ENCODE measurements around the gene CLCN6. TPM values are rescaled to one million over a fixed set of nuclear protein-coding genes. Genes with fewer than 3 reads are reported as not detected.

The CLCN6 gene
- total and polyA plus RNA-seq, 2 experiments from 2014 or later = 14.1 to 23.6 TPM

GRCh38 chr1:11789126-11790067 lies 16.6 kb upstream of the CLCN6 start:
- H3K36me3 ChIP-seq (replicated peaks; ENCODE audit: insufficient read depth, low read depth) = no peaks in the 10 kb centered on the region
- no peak overlapping the region for H2AFZ ChIP-seq
- no peak for DNase-seq (ENCODE audit: low spot score)
- H3K27me3 ChIP-seq = no peaks in the 10 kb centered on the region
- H3K4me1 ChIP-seq (ENCODE audit: insufficient read depth) = peaks cover 53% of the 10 kb centered on the region
- TF ChIP-seq EZH2 (IDR thresholded peaks at IDR 0.05; ENCODE audit: borderline replicate concordance) (no peak), CTCF (IDR thresholded peaks at IDR 0.05; ENCODE audit: poor library complexity) (no peak), EZH2phosphoT487 (IDR thresholded peaks at IDR 0.05; ENCODE audit: low read depth, severe bottlenecking, unreplicated experiment) (no peak)
- H3K4me3 ChIP-seq = no peak overlapping the region
- H3K4me2 ChIP-seq = no peak overlapping the region
- H3K9me3 ChIP-seq (ENCODE audit: low read depth) = no peaks in the 10 kb centered on the region
- H3K79me2 ChIP-seq = no peaks in the 10 kb centered on the region
- H4K20me1 ChIP-seq (ENCODE audit: insufficient read depth, poor library complexity, severe bottlenecking) = no peaks in the 10 kb centered on the region
- no peaks in the 10 kb centered on the region for H3K9me2 ChIP-seq (replicated peaks; ENCODE audit: insufficient read depth)
- peak overlapping the region; percentile 92 for H3K27ac ChIP-seq
- 83% methylated on average over 13 of the region's 13 CpGs for WGBS (ENCODE audit: low lambda C conversion rate, missing lambda C conversion rate)

GRCh38 chr1:11790101-11790879 lies 15.7 kb upstream of the CLCN6 start:
- Histone ChIP-seq H3K4me1 (ENCODE audit: insufficient read depth) (peaks cover 45% of the 10 kb centered on the region), H2AFZ (no peak overlapping the region), H3K9me2 (replicated peaks; ENCODE audit: insufficient read depth) (no peaks in the 10 kb centered on the region), H3K27ac (peak overlapping the region; percentile 92), H3K27me3 (no peaks in the 10 kb centered on the region), H3K4me2 (no peak overlapping the region), H3K36me3 (replicated peaks; ENCODE audit: insufficient read depth, low read depth) (no peaks in the 10 kb centered on the region), H3K9me3 (ENCODE audit: low read depth) (no peaks in the 10 kb centered on the region), H4K20me1 (ENCODE audit: insufficient read depth, poor library complexity, severe bottlenecking) (no peaks in the 10 kb centered on the region), H3K4me3 (no peak overlapping the region), H3K79me2 (no peaks in the 10 kb centered on the region)
- TF ChIP-seq CTCF (IDR thresholded peaks at IDR 0.05; ENCODE audit: poor library complexity) (no peak), EZH2 (IDR thresholded peaks at IDR 0.05; ENCODE audit: borderline replicate concordance) (no peak), EZH2phosphoT487 (IDR thresholded peaks at IDR 0.05; ENCODE audit: low read depth, severe bottlenecking, unreplicated experiment) (no peak)
- WGBS (ENCODE audit: low lambda C conversion rate, missing lambda C conversion rate) = 92% methylated on average over 20 of the region's 20 CpGs
- no peak for DNase-seq (ENCODE audit: low spot score)

- Histone ChIP-seq H2AFZ (no peak overlapping the region), H3K4me1 (ENCODE audit: insufficient read depth) (peaks cover 43% of the 10 kb centered on the region), H3K79me2 (no peaks in the 10 kb centered on the region), H3K27me3 (no peaks in the 10 kb centered on the region), H3K9me3 (ENCODE audit: low read depth) (no peaks in the 10 kb centered on the region), H3K9me2 (replicated peaks; ENCODE audit: insufficient read depth) (no peaks in the 10 kb centered on the region), H4K20me1 (ENCODE audit: insufficient read depth, poor library complexity, severe bottlenecking) (no peaks in the 10 kb centered on the region), H3K27ac (peak overlapping the region; percentile 92), H3K36me3 (replicated peaks; ENCODE audit: insufficient read depth, low read depth) (no peaks in the 10 kb centered on the region), H3K4me2 (peak overlapping the region; percentile 25), H3K4me3 (no peak overlapping the region)
- 81% methylated on average over 19 of the region's 19 CpGs for WGBS (ENCODE audit: low lambda C conversion rate, missing lambda C conversion rate)
- peak; percentile 86 for DNase-seq (ENCODE audit: low spot score)
- TF ChIP-seq EZH2 (IDR thresholded peaks at IDR 0.05; ENCODE audit: borderline replicate concordance) = no peak
- no peak for TF ChIP-seq EZH2phosphoT487 (IDR thresholded peaks at IDR 0.05; ENCODE audit: low read depth, severe bottlenecking, unreplicated experiment)
- TF ChIP-seq CTCF (IDR thresholded peaks at IDR 0.05; ENCODE audit: poor library complexity) = no peak
Observed at GRCh38 chr1:11790880-11791715, 14.9 kb upstream of the CLCN6 start.
